ENCODE data around the gene ZNF519.
"Not testable (repeated sequence)": the region's sequence is repeated elsewhere in the genome, so short reads cannot be mapped to it uniquely, and the experiment has no call there.

Gene ZNF519

DNA sequence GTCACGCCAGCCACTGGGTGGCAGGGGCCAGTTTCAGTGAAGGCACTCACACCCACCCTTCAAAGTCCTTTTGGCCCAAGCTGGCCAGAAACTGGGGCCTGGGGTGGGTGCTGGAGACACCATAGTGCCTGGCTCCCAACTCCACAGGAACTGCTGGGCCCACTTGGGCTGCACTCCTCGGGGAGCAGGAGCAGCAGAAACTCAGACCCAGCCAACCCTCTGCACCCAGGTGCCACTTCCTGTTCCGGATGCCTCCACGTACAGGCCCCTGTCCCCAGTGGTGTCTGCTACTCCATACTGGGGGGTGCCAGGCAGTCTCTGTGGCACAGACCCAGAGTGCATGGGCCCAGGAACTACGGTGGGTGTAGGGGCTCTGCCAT is 42.5 kb upstream of the ZNF519 start:
- Histone ChIP-seq H3K36me3 (ENCODE audit: insufficient read depth) (no peaks in the 10 kb centered on the region), H3K79me2 (ENCODE audit: insufficient read depth, low read depth) (no peaks in the 10 kb centered on the region), H4K20me1 (ENCODE audit: insufficient read depth) (no peaks in the 10 kb centered on the region), H3K9ac (no peak overlapping the region), H3K4me2 (no peak overlapping the region), H3K4me1 (ENCODE audit: low read depth, poor library complexity, severe bottlenecking) (no peaks in the 10 kb centered on the region), H3K4me3 (IDR thresholded peaks at IDR 0.05; ENCODE audit: insufficient read depth, low read depth, low read length) (no peak overlapping the region), H3K27ac (no peak overlapping the region), H3K27me3 (ENCODE audit: insufficient read depth, low read depth) (no peaks in the 10 kb centered on the region), H2AFZ (ENCODE audit: low read depth) (no peak overlapping the region)
- no peak for TF ChIP-seq CTCF (conservative IDR thresholded peaks at IDR 0.05; ENCODE audit: low read depth, low read length)

- not testable (repeated sequence) for H4K20me1 ChIP-seq (ENCODE audit: insufficient read depth); H3K79me2 ChIP-seq (ENCODE audit: insufficient read depth, low read depth); H3K4me3 ChIP-seq (IDR thresholded peaks at IDR 0.05; ENCODE audit: insufficient read depth, low read depth, low read length); H3K27me3 ChIP-seq (ENCODE audit: insufficient read depth, low read depth); H3K27ac ChIP-seq; H3K4me2 ChIP-seq; H3K9ac ChIP-seq; H2AFZ ChIP-seq (ENCODE audit: low read depth); H3K36me3 ChIP-seq (ENCODE audit: insufficient read depth); H3K4me1 ChIP-seq (ENCODE audit: low read depth, poor library complexity, severe bottlenecking)
These were observed 41.9 kb upstream of the ZNF519 start for GRCh38 chr18:14174002-14174705.

DNA sequence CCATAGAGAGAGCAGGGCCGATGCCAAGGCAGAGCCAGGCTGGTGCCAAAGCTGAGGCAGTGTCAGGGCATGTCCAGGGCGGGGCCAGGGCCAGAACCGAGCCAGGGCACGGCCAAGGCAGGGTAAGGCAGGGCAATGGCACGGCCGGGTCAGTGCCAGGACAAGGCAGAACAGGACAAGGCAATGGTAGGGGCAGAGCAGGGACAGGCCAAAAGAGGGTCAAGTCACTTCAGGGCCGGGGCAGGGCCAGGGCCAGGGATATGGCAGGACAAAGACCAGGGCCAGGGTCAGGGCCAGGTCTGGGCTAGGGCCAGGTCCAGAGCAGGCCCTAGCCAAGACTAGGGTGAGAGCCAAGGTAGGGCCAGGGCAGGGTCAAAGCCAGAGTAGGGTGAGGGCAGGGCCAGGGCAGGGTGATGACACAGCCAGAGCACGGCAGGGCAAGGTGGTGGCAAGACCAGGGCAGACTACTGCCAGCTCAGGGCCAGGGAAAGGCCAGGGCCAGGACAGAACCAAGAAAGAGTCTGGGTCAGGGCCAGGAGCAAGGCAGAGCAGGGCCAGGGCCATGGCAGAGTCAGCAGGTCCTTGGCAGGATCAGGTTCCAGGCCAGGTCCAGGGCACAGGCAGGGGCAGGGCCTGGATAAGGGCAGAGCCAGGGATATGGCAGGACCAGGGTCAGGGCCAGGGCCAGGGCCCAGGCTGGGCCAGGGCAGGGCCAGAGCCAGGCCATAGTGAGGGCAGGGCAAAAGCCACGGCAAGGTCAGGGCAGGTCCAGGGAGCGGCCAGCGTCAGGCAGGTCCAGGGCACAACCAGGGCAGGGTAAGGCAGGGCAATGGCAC is 41.1 kb upstream of the ZNF519 start:
- not testable (repeated sequence) for H3K4me2 ChIP-seq; H4K20me1 ChIP-seq (ENCODE audit: insufficient read depth); H3K9ac ChIP-seq; H3K4me1 ChIP-seq (ENCODE audit: low read depth, poor library complexity, severe bottlenecking); H3K27ac ChIP-seq; H3K79me2 ChIP-seq (ENCODE audit: insufficient read depth, low read depth); H3K4me3 ChIP-seq (IDR thresholded peaks at IDR 0.05; ENCODE audit: insufficient read depth, low read depth, low read length); H2AFZ ChIP-seq (ENCODE audit: low read depth); H3K36me3 ChIP-seq (ENCODE audit: insufficient read depth); H3K27me3 ChIP-seq (ENCODE audit: insufficient read depth, low read depth)

GRCh38 chr18:14172142-14173115 is 40.2 kb upstream of the ZNF519 start:
- H3K27me3 ChIP-seq (ENCODE audit: insufficient read depth, low read depth); H3K79me2 ChIP-seq (ENCODE audit: insufficient read depth, low read depth); H3K36me3 ChIP-seq (ENCODE audit: insufficient read depth); H4K20me1 ChIP-seq (ENCODE audit: insufficient read depth); H3K9ac ChIP-seq; H3K4me3 ChIP-seq (IDR thresholded peaks at IDR 0.05; ENCODE audit: insufficient read depth, low read depth, low read length); H2AFZ ChIP-seq (ENCODE audit: low read depth); H3K27ac ChIP-seq; H3K4me1 ChIP-seq (ENCODE audit: low read depth, poor library complexity, severe bottlenecking); H3K4me2 ChIP-seq: not testable (repeated sequence)

- H4K20me1 ChIP-seq (ENCODE audit: insufficient read depth); H3K4me1 ChIP-seq (ENCODE audit: low read depth, poor library complexity, severe bottlenecking); H3K4me2 ChIP-seq; H3K36me3 ChIP-seq (ENCODE audit: insufficient read depth); H3K4me3 ChIP-seq (IDR thresholded peaks at IDR 0.05; ENCODE audit: insufficient read depth, low read depth, low read length); H2AFZ ChIP-seq (ENCODE audit: low read depth); H3K9ac ChIP-seq; H3K79me2 ChIP-seq (ENCODE audit: insufficient read depth, low read depth); H3K27me3 ChIP-seq (ENCODE audit: insufficient read depth, low read depth); H3K27ac ChIP-seq: not testable (repeated sequence)
These were observed 39.3 kb upstream of the ZNF519 start for GRCh38 chr18:14171301-14172141.

- H3K4me1 ChIP-seq (ENCODE audit: low read depth, poor library complexity, severe bottlenecking); H3K4me3 ChIP-seq (IDR thresholded peaks at IDR 0.05; ENCODE audit: insufficient read depth, low read depth, low read length); H3K9ac ChIP-seq; H2AFZ ChIP-seq (ENCODE audit: low read depth); H4K20me1 ChIP-seq (ENCODE audit: insufficient read depth); H3K36me3 ChIP-seq (ENCODE audit: insufficient read depth); H3K4me2 ChIP-seq; H3K27me3 ChIP-seq (ENCODE audit: insufficient read depth, low read depth); H3K79me2 ChIP-seq (ENCODE audit: insufficient read depth, low read depth); H3K27ac ChIP-seq: not testable (repeated sequence)
These were observed 38.3 kb upstream of the ZNF519 start for GRCh38 chr18:14170367-14171036.

GRCh38 chr18:14162915-14163314 is 30.7 kb upstream of the ZNF519 start:
- H4K20me1 ChIP-seq (ENCODE audit: insufficient read depth); H3K36me3 ChIP-seq (ENCODE audit: insufficient read depth); H3K9ac ChIP-seq; H3K4me1 ChIP-seq (ENCODE audit: low read depth, poor library complexity, severe bottlenecking); H3K27me3 ChIP-seq (ENCODE audit: insufficient read depth, low read depth); H3K79me2 ChIP-seq (ENCODE audit: insufficient read depth, low read depth); H2AFZ ChIP-seq (ENCODE audit: low read depth); H3K4me2 ChIP-seq; H3K4me3 ChIP-seq (IDR thresholded peaks at IDR 0.05; ENCODE audit: insufficient read depth, low read depth, low read length); H3K27ac ChIP-seq: not testable (repeated sequence)

GRCh38 chr18:14151564-14152113 is 19.4 kb upstream of the ZNF519 start:
- not testable (repeated sequence) for H3K4me2 ChIP-seq; H4K20me1 ChIP-seq (ENCODE audit: insufficient read depth); H3K27me3 ChIP-seq (ENCODE audit: insufficient read depth, low read depth); H2AFZ ChIP-seq (ENCODE audit: low read depth); H3K9ac ChIP-seq; H3K4me3 ChIP-seq (IDR thresholded peaks at IDR 0.05; ENCODE audit: insufficient read depth, low read depth, low read length); H3K4me1 ChIP-seq (ENCODE audit: low read depth, poor library complexity, severe bottlenecking); H3K36me3 ChIP-seq (ENCODE audit: insufficient read depth); H3K79me2 ChIP-seq (ENCODE audit: insufficient read depth, low read depth); H3K27ac ChIP-seq

Measured in KMS-11 (cell line).